ENCODE measurements around the gene IER3IP1.
"Not testable (repeated sequence)": the region's sequence is repeated elsewhere in the genome, so short reads cannot be mapped to it uniquely, and the experiment has no call there.

Gene IER3IP1

GRCh38 chr18:47158404-47158803 is 17.8 kb downstream of the IER3IP1 start:
- DNase-seq (ENCODE audit: low spot score) = not testable (repeated sequence)

DNA sequence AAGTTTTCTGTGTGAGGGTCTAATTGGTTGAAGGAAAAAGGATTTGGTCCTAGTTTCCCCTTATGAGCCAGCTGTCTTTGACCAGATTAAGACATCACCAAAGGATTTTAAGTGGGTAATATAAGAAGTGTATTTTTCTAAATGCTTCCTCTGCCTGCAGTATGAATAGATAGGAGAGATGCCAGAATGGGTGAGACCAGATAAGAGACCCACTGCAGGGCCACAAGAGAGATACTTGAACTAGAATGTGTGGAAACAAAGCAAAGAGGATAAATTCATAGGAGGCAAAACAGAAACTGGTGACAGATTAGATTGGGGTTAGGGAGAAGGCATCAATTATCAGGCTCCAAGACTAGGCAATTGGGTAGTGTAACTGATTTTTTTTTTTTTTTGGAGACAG is 24.7 kb downstream of the IER3IP1 start:
- no peak for DNase-seq (ENCODE audit: low spot score)

GRCh38 chr18:47150824-47151366 is 25.3 kb downstream of the IER3IP1 start:
- no peak for DNase-seq (ENCODE audit: low spot score)

DNA sequence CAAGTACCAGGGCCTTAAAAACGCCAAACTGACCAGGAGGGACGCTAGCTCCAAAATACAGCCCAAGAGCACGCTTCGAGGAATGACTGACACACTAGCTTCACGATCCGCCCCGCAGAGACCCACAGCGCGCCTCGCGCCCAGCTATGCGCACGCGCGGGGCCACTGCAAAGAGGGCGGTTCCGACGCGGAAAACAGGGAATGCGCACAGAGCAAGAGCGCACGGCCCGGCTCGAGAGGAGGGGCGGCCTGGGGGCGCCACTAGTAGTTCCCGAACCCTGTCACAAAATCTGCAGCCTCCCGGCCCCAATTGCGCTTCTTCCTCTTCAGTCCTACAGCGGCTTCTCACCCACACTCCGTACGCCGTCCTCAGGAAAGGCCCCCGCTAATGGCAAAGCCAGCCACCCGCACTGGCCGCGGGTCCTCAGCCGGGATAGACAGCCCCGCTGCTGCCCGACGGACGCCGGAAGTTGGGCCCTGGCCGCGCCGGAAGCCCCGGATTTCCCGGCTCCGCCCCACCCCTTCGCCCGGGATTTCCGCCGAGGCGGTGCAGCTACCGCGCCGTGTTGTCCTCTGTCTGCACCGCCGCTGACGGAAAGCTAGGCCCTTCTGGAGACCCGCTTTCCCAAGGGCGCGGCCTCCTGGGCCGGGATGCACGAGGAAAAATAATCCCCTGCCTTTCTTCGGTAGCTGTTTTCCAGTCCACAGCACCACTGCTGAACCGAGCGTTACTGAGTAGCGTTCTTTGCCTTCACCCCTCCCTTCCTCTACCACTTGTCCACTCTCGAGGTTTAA is 25.9 kb downstream of the IER3IP1 start, which contains the start of gene HDHD2:
Gene HDHD2 (minus strand): TSS at position 472 of the 795 bp plus-strand sequence. CDS start 14,061 bp downstream, outside the sequence.
- peak; percentile 96 for DNase-seq (ENCODE audit: low spot score)

DNA sequence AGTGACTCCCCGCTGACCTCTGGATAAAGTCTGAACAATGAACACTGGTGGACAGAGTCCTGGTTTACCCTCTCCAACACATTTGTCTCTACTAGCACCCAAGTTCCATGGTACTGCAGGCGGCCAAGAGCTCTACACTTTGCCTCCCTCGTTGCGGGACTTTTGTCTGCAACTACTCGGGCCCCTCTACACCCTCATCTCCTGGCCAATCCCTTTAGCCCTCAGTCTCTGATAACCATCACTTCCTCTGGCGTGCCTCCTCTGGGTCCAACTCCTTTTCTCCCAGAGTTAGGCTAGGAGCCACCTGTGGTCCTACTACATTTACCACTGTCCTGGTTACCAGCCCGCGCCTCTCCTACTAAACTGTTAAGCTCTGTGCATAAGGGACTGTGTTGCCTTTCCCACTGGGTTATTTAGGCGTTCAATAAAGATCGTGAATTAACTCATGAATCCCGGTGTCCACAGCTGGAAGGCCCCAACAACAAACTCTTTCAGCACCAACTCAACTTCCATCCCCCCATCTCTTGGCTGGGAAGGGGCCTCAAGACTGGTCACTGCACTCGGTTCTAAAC is 26.6 kb downstream of the IER3IP1 start:
- peak; percentile 24 for DNase-seq (ENCODE audit: low spot score)

DNA sequence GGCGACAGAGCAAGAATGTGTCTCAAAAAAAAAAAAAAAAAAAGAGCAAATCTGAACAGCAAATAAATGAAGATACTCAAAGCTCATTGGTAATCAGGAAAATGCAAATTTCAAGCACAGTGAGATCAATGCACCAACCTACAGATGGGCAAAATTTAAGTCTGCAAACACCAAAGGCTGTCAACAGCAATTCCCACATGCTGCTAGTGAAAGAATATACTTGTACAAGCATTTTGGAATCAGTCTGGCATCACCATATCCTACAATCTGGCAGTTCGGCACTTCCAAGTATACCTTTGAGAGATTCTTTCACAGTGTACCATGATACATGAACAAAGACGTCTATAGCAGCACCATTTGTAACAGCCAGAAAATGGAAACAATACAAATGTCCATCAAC is 30.0 kb downstream of the IER3IP1 start:
- no peak for DNase-seq (ENCODE audit: low spot score)

GRCh38 chr18:47143899-47144485 is 32.2 kb downstream of the IER3IP1 start:
- no peak for DNase-seq (ENCODE audit: low spot score)

GRCh38 chr18:47143153-47143552 is 33.0 kb downstream of the IER3IP1 start:
- DNase-seq (ENCODE audit: low spot score) = no peak

DNA sequence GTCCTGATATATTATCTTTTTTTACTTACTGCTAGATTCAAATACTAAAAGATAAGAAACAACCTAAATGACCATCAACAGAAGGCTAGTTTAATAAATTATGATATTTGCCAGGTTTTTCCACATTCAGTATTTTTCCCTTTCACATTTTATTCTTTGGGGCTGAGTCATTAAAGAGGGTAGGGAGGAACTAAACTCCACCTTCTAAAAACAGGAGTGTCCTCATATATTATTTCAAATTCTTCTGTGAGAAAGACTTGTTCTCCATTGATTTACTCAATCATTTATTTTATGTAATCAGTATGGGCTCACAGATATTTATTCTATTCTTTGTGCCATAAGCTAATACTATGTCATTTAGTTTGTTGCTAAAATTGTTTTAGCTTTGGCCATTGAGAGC is 34.9 kb downstream of the IER3IP1 start:
- DNase-seq (ENCODE audit: low spot score) = no peak

DNA sequence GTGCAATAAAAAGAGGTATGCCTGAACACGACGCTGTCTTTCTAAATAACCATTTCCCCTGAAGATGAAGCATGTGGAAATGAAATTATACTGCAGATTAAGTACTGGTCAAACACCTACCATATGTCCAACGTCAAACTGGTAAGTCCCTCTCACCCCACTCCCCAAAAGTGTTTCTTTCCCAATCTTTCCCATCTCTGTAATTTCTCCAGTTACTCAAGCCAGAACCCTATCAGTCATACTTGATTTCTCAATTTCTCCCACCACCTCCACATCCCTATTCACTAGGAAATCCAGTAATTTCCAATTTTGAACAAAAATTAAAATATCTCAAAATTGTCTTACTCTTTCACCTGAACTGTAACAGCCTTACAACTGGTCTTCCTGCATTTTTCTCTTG is 55.0 kb downstream of the IER3IP1 start:
- DNase-seq (ENCODE audit: low spot score) = no peak

DNA sequence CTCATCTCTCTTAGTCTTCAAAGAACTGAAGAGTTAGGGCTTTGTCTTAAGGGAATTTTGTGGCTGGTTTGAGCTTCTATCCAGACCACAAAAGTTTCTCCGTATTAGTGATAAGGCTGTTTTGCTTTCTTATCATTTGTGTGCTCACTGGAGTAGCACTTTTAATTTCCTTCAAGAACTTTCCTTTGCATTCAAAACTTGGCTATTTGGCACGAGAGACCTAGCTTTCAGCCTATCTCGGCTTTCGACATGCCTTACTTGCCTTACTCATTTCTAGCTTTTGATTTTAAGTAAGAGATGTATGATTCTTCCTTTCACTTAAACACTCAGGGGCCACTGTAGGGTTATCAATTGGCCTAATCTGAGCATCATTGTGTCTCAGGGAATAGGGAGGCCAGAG is 55.7 kb downstream of the IER3IP1 start:
- DNase-seq (ENCODE audit: low spot score) = no peak

DNA sequence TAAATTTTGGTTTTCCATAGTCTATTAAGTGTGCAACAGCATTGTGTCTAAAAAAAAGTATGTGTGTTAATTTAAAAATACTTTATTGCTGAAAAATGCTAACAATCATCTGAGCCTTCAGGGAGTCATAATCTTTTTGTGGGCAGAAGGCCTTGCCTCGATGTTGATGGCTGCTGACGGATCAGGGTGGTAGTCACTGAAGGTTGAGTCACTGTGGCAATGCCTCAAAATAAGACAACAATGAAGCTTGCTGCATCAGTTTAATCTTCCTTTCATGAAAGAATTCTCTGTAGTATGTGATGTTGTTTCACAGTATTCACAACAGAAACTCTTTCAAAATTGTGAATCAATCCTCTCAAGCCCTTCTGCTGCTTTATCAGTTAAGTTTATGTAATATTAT is 57.2 kb downstream of the IER3IP1 start:
- DNase-seq (ENCODE audit: low spot score) = peak; percentile 41

GRCh38 chr18:47115205-47115604 is 61.0 kb downstream of the IER3IP1 start:
- no peak for DNase-seq (ENCODE audit: low spot score)

DNA sequence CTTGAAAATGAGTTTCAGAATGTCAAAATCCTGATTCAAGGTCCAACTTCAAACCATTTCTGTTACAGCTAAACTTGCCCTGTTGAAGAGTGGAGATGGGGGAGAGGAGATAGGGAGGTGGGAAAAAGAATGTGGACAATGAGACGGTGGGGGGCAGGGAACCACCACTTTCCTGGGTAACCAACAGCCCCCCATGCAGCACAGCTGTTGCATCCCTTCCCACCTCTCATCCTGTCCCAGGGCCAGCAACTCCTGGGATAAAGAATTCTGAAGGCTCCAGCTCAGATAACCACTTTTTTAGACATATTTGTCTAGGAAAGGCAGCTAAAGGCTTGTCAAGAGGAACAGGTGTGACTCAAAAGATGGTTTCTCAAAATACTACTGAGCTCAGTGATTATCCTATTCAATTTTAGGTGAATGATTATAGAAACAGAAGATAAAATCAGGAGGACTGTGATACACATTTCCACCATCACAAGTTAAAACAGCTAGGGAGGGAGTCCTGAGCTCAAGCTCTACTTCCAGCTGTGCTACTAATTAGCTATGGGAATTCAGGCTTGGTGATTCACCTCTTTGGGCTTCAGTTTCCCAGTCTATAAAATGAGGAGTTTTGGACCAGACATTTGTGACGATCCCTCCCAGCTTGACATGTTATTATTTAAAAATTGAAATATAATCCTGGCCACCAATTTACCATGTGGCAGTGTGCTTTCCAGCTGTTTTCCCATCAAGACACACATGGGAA is 62.2 kb downstream of the IER3IP1 start:
- DNase-seq (ENCODE audit: low spot score) = peak; percentile 68

- DNase-seq (ENCODE audit: low spot score) = no peak
These were observed 65.5 kb downstream of the IER3IP1 start for GRCh38 chr18:47110492-47111274.

GRCh38 chr18:47109720-47110119 is 66.4 kb downstream of the IER3IP1 start:
- DNase-seq (ENCODE audit: low spot score) = no peak

GRCh38 chr18:47108998-47109405 is 67.2 kb downstream of the IER3IP1 start:
- no peak for DNase-seq (ENCODE audit: low spot score)

DNA sequence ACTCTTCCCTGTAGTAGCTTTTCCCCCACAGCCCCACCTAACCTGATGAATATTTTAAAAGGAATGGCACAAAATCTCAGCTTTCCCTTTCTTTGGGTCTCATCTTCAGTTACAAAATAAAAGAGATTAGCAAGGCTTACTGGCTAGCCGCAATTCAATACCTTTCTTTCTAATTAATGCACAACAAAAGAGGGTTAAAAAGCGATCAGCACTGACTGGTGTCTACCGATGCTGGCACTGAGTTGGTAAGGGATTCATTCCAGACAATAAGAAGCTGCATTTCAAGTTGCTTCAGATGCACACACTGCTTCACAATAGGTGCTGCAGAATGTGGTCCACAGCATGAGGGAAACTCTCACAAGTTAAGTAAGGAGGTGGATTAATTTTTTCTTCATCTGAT is 67.8 kb downstream of the IER3IP1 start:
- DNase-seq (ENCODE audit: low spot score) = no peak

Data from AG20443 (cell line).